NCI-H510A (cell line): ENCODE data around the gene HTR6.
"Not testable (repeated sequence)": the region's sequence is repeated elsewhere in the genome, so short reads cannot be mapped to it uniquely, and the experiment has no call there.

Source experiments
- DNase-seq: peaks from one replicate; lab custom pipeline; 2025; lab: John Stamatoyannopoulos, UW

The HTR6 gene

GRCh38 chr1:19664453-19665185, at the start of gene HTR6:
Gene HTR6, plus strand, starts transcription at chr1:19664875. Its CDS starts 879 bp downstream, at chr1:19665754.
- DNase-seq: peak; percentile 52

DNA sequence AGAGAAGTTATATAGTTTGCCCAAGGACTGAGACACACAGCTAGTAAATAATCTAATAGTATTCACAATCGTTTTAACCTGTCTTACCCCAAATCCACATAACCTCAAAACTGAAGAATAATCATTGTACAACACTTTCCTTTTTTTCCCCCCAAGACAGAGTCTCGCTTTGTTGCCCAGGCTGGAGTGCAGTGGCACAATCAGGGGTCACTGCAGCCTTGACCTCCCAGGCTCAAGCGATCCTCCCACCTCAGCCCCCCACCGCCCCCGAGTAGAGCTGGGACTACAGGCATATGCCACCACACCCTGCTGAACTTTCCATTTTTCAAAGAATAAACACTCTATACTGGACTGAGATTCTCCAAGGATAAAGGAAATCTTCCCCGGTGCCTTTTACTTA, 49.2 kb upstream of the HTR6 start:
- no peak for DNase-seq

GRCh38 chr1:19616489-19616888, 48.2 kb upstream of the HTR6 start:
- no peak for DNase-seq

DNA sequence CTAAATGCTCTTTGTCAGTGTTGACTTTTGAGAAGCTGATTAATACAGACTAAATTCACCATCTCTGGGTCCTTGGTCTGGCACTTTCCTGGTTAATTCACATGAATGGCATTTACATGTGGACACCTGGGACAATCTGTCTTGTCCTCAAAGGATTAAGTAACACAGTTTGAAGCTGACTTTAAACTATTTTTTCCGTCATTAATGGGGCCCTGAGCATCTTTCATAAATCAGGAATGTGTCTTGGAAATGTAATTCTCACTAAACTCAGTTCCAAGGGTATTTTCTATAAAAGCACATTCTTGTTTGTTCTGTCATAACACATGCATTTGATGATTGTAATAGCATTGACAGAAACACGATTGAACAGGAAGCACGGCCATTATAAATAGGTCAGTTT, 47.3 kb upstream of the HTR6 start:
- no peak for DNase-seq

DNA sequence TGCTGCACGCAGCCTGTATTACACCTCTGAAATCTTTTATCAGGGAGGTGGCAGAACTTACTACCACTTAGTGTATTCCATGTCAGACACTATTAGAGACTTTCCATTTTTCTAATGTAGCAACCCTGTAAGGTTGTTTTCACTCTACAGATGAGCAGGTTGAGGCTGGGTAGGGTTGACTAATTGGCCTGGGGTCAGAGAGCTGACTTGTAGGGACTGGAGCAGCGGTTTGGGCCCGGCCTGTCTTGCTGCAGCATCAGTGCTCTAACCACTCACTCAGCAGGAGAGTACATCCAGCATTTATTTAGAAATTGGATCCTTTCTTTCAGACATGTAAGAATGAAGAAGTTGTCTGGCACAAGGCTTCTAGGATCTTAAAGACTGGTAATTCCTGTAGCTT, 46.2 kb upstream of the HTR6 start:
- no peak for DNase-seq

- no peak for DNase-seq
Observed at GRCh38 chr1:19619697-19620384, 44.8 kb upstream of the HTR6 start.

- DNase-seq: no peak
Observed at GRCh38 chr1:19620786-19621185, 43.9 kb upstream of the HTR6 start.

DNA sequence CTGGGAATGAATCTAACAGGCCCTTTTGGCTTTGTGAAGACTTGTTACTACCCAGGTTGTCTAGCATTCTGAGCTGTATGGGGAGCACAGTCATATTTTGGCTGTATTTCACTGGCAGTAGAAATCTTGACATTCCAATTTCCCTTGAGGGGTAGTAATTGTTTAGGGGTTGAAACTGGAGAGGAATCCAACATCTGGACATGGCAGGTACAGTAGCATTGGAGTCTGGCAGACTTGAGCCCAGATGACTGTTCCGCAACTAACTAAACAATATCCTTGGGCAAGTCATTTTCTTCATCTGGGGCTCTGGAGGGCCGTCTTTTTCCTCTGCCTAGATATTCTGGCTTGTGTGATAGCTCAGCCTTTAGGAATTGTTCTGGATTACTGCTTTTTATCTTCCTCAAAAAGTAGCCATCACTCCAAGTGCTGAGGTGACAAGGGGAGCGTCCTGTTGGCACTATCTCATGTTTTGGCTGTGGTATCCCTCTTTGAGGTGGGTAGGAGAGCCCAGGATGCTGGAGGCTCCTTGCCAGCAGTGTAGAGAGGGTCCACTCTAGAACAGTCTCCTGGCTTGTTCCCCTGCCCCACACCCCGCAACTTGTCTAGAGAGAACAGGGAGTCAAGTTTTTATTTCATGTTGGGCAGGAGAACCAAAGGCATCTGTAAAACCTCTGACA, 43.3 kb upstream of the HTR6 start:
- DNase-seq: no peak

DNA sequence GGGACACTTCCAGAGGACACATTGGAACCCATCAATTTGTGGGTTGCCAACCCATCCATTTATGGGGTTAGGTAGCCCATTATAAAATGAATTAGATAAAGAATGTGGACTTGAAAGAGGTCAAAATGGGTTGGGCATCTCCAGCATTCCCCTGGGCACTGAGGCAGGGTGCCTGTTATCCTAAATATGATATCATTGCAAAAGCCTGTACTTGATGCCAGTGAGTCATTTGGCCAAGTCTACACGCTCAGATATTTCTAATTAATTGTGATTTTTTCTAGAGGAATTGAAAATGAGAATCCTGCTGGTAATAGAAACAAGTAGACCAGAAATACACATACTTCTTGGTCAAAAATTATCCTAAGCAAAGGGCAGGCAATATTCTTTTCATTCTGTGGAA, 42.5 kb upstream of the HTR6 start:
- DNase-seq: no peak

- no peak for DNase-seq
Observed at GRCh38 chr1:19623523-19623922, 41.2 kb upstream of the HTR6 start.

GRCh38 chr1:19625291-19625937, 39.3 kb upstream of the HTR6 start:
- no peak for DNase-seq

DNA sequence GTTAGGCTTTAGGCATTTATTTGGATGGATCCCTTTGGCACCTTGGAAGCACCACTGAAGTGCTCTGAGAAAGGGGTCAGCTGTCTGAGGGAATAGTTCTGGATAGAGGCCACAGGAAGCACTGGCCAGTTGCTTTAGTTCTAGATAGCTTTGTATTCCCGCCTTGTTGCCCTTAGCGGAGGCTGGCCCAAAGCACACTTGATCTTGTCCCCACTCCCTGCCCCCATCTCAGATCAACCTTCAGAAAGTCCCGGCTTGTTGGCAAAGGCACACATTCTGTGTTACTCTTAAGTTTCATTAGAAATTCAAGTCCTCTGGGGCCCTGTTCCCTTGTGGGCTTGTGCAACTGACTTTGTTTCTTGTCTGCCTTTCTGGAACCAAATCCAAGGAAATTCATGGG, 35.8 kb upstream of the HTR6 start:
- DNase-seq: no peak

DNA sequence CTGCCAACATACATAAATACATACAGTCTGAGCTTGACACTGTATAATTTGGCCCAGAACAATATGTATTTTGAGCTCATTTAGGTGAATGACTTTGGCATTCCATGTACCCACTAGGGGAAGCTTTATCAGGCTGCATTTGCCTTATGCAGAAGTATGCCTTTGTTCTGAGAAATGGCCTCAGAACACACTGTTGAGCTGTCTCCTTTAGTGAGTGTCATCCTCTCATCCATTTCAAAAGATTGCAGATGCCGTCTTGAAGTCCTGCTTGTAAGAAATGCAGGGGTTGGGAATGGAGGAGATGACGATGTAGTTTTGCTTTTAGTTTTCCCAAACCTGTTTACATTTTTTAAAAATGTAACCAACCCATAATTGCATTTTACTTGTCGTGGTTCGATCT, 35.3 kb upstream of the HTR6 start:
- no peak for DNase-seq

DNA sequence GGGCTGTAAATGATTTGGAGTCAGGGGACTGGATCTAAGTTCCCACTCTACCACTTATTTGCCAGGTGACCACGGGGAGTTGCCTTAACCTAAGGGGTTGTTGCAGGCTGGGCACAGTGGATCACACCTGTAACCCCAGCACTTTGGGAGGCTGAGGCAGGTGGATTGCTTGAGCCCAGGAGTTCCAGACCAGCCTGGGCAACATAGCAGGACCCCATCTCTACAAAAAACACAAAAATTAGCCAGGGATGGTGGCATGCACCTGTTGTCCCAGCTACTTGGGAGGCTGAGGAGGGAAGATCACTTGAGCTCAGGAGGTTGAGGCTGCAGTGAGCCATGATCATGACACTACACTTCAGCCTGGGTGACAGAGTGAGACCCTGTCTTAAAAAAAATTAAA, 34.5 kb upstream of the HTR6 start:
- not testable (repeated sequence) for DNase-seq

- DNase-seq: no peak
Observed at GRCh38 chr1:19630720-19631395, 33.8 kb upstream of the HTR6 start.

DNA sequence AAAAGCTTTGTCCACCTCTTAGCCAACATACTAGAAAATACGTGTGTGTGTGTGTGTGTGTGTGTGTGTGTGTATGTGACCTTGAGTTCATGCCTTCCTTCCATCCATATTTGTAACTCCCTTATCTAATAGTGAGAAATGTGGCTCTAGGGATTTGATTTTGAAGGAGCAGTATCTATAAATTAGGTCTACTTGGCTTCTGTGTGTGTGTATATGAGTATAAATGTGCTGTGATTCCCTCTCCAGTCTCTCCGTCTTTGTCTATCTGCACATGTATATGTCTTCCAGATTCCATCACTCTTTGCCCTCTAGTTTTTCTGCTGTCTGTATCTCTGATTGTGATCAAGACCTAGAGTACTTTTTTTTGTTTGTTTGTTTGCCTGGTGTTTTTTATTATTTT, 32.5 kb upstream of the HTR6 start:
- no peak for DNase-seq

DNA sequence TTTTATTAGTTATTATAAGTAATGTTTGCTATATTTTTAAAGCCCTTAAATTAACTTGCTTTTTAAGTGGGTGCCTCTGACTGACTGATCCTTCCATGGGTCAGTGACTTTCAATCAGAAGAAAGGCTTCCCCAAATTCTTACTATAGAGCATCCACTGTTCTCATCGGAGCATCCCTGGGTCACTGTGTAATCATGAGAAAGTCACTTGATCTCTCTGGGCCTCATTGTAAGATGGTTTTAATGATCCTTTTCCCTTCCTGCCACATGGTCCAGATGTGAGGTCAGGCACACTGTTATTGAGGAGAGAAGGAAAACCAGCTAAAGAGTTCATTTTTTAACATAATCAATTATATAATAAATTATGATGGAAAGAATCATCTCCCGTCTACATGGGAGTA, 31.6 kb upstream of the HTR6 start:
- no peak for DNase-seq

GRCh38 chr1:19635064-19635463, 29.6 kb upstream of the HTR6 start:
- DNase-seq: not testable (repeated sequence)

- no peak for DNase-seq
Observed at GRCh38 chr1:19635646-19636045, 29.0 kb upstream of the HTR6 start.

DNA sequence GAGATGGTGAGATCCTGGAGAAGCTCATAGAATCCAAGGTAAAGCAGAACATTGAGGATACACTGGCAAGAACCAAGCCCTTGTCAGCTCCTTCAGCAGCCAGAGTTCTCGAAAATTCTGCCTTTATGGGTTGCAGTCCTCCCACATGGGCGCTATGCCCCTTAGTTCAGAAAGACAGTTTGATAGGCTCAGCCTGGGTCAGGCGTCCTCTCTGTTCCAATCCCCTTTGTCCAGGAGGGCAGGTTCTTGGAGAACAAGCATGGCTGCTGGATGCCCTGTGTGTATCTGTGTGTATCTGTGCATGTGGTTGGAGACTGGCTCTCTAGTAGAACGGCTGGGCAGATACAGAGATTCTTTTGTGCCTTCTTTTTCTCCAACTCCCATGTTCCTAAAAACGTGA, 28.6 kb upstream of the HTR6 start:
- DNase-seq: no peak

- DNase-seq: not testable (repeated sequence)
Observed at GRCh38 chr1:19636749-19637148, 27.9 kb upstream of the HTR6 start.

- no peak for DNase-seq
Observed at GRCh38 chr1:19637606-19638005, 27.1 kb upstream of the HTR6 start.
